22Rv1 (cell line): ENCODE data around the gene RPL6.

ENCODE experiments used
- H3K27ac ChIP-seq: fragments of 450-650 bp; 2 replicates; pipeline ENCODE4 v1.5.1; 2017
- CTCF ChIP-seq: fragments of 450-650 bp; IDR thresholded peaks from 2 replicates; pipeline ENCODE4 v1.5.1; 2017; ENCODE audit warnings: mild to moderate bottlenecking
- ZFX ChIP-seq: fragments of 450-650 bp; IDR thresholded peaks from 2 replicates; pipeline ENCODE4 v1.6.1; 2017; ENCODE audit warnings: antibody characterized with exemption, borderline replicate concordance

The RPL6 gene

GRCh38 chr12:112370199-112370598 lies 39.2 kb downstream of the RPL6 start:
- H3K27ac ChIP-seq, result 0 out of 2 replicates have a peak overlapping the region, but pooled peaks have one; percentile 31
- no peak for TF ChIP-seq ZFX
- no peak for TF ChIP-seq CTCF

GRCh38 chr12:112368856-112369255 lies 40.5 kb downstream of the RPL6 start:
- TF ChIP-seq ZFX (no peak), CTCF (no peak)
- no peak overlapping the region for H3K27ac ChIP-seq

GRCh38 chr12:112367965-112368364 lies 41.4 kb downstream of the RPL6 start:
- H3K27ac ChIP-seq, result no peak overlapping the region
- TF ChIP-seq CTCF, result no peak

- H3K27ac ChIP-seq, result no peak overlapping the region
- TF ChIP-seq ZFX (no peak), CTCF (no peak)
These were observed 47.1 kb downstream of the RPL6 start for GRCh38 chr12:112362310-112362709.

- H3K27ac ChIP-seq, result no peak overlapping the region
- no peak for TF ChIP-seq CTCF
- TF ChIP-seq ZFX, result no peak
These were observed 48.1 kb downstream of the RPL6 start for GRCh38 chr12:112361271-112361670.

GRCh38 chr12:112359290-112359689 lies 50.1 kb downstream of the RPL6 start:
- TF ChIP-seq CTCF, result no peak
- no peak for TF ChIP-seq ZFX
- H3K27ac ChIP-seq, result no peak overlapping the region

GRCh38 chr12:112357214-112357613 lies 52.2 kb downstream of the RPL6 start:
- H3K27ac ChIP-seq, result no peak overlapping the region
- no peak for TF ChIP-seq CTCF
- TF ChIP-seq ZFX, result no peak
